DMS 273 (cell line): ENCODE data around the gene C22orf31.

ENCODE experiments used
- DNase-seq: peaks from one replicate; lab custom pipeline; 2025; ENCODE audit not compliant: unreplicated experiment; lab: John Stamatoyannopoulos, UW

The C22orf31 gene

GRCh38 chr22:29030016-29030617, 31.5 kb downstream of the C22orf31 start:
- peak; percentile 39 for DNase-seq

DNA sequence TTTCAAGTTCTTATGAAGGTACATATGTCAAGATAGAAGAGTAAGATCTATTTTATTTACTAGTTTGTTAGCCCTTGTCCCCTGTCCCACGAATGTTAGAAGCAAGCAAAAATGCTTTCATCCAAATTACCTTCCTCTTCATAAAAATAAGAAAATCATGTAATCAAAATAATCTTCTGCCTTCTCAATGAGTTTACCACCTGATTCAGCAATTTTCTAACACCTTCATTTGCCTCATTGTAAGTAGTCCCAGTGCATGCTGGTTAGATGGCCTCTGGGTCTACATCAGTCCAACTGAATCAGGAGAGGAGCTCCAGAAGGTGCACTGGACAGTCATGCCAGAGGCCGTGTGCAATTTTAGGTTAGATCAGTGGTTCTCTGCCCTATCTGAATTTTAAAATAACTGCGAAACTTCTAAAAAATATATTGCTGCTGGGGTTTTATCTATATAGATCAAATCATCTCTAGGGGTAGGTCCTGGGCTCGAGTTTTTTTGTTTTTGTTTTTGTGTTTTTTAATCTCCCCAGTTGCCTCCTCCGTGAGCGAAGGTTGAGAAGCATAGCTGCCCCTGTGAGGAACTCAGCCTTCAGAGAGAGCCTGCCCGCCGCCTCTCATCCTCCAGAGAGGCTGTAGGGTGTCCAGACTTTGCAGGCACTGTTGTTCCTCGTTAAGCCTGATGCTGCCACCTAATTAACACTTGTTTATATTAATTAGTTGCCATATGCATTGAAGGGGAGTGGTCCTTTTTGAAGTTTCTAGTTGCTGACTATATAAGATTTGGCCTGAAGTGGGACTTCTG, 32.2 kb downstream of the C22orf31 start:
- DNase-seq: no peak

DNA sequence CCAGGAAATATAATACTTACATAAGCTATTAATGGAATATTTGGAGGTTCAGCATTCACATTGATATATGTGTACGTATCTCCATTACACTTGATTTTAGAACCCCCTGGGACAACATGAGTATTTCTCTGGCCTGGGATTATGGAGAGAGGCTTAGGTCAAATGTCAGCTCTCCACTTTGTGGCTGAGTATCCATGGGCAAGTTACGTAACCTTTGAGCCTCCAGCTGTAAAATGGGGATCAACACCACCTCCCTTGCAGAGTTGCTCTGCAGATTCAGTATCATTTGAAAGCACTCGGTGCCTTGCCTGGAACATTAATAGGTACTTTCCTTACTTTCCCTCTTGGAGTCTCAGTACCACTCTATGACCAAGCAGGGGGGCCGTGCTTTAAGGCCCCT, 33.2 kb downstream of the C22orf31 start:
- no peak for DNase-seq

- DNase-seq: no peak
Observed at GRCh38 chr22:29026579-29026978, 35.1 kb downstream of the C22orf31 start.

DNA sequence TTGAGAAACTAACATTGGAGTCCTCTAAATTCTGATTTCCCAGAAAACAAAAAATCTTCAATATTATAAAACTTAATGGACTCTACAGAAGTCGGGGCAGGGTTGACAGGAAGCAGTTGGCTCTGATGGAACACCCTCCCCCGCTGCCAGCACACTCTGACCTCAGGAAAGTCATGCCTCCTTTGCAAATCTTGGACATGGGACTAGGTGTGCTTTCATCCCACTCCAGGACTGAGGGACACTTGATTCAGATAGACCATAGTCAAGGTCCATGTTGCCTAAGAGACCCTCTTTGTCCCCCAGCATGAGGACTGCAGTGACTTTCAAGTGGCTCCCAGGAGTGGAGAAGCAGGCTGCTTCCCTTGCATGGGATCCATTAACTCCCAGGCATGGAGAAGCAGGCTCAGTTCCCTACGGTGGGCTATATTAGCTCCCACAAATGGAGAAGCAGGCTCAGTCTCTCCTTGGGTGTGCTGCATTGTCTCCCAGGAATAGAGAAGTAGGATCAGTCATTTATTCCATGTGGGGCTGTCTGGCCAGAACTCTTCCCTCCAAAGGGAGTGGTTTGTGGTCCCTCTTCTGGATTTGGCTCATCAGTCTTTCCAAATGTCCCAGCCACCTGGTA, 38.3 kb downstream of the C22orf31 start:
- DNase-seq: no peak

- DNase-seq: no peak
Observed at GRCh38 chr22:29022101-29022817, 39.4 kb downstream of the C22orf31 start.

- no peak for DNase-seq
Observed at GRCh38 chr22:29018293-29019189, 43.1 kb downstream of the C22orf31 start.

DNA sequence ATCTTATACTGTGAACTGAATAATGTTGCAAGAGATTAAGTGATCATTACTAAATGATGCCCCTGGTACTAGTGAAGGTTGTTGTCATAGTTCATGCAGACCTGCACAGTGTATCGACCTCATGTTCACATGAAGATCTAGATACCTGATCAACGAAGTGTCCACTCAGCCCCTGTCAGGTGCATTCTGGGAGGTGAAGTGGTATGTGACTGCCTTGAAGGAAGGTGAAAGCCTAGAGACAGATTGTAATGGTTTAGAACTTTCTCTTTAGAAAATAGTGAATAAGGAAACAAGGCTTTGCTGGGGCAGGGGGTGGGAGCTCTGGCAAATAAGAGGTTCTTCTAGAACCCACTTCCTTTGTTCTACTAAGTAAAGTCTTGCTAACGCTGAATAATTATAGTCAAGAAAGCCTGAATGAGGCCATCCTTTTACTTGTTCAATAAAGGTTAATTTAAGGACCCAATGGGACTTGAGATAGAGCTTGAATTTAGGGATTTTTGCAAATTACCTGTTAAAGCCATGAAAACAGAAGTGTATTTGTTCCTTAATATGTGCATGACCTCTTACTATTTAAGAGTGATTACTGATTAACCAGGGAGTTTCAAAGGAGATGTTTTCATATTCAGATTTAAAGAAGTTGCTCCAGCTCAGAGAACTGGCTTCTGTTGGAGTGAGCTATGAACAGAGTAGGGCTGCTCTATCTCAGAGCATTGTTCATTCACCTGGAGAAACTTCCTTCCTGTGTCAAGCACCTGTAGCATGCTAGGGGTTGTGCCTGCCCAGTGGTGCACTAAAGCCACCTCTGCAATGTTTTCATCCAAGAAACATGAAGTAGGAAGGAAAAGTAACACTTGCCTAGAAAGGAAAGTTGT, 45.3 kb downstream of the C22orf31 start:
- no peak for DNase-seq

DNA sequence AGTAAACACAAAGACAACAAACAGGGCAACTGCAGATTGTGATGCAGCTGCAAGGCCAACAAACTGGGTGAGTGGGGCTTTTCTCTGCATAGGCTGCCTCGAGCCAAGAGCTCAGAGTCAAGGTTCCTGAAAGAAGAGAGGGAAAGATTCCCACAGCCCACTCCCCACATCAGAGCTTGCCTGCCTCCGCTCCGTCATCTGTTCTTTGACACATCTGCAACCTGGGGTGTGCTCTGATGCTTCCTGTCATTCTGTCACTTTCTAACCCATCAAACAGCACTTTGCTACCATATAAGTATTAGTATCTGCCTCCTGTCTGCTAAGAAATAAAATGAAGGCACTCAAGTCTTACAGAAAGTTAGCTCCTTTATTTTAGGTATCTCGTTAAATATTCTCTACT, 46.9 kb downstream of the C22orf31 start:
- DNase-seq: no peak

- no peak for DNase-seq
Observed at GRCh38 chr22:29014293-29014692, 47.3 kb downstream of the C22orf31 start.

DNA sequence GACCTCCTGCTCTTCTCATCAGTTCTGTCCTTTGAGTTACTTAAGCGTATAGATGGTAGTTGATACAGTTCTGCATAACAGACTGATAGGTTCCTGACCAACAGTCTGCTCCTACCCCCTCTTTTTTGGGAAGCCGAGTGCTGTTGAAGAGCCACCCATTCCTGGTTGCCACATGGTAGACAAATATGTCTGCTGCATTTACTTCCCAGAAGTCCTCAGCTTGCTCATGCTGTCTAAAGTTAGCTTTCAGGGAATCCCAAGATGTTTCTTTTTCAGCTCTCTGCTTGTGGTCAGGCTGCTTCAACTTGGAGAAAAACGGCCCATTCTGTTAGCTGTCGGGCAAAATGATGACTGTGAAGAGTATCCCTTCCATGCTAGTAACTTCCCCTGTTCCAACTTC, 48.7 kb downstream of the C22orf31 start:
- DNase-seq: no peak

- no peak for DNase-seq
Observed at GRCh38 chr22:29012101-29012433, 49.6 kb downstream of the C22orf31 start.

DNA sequence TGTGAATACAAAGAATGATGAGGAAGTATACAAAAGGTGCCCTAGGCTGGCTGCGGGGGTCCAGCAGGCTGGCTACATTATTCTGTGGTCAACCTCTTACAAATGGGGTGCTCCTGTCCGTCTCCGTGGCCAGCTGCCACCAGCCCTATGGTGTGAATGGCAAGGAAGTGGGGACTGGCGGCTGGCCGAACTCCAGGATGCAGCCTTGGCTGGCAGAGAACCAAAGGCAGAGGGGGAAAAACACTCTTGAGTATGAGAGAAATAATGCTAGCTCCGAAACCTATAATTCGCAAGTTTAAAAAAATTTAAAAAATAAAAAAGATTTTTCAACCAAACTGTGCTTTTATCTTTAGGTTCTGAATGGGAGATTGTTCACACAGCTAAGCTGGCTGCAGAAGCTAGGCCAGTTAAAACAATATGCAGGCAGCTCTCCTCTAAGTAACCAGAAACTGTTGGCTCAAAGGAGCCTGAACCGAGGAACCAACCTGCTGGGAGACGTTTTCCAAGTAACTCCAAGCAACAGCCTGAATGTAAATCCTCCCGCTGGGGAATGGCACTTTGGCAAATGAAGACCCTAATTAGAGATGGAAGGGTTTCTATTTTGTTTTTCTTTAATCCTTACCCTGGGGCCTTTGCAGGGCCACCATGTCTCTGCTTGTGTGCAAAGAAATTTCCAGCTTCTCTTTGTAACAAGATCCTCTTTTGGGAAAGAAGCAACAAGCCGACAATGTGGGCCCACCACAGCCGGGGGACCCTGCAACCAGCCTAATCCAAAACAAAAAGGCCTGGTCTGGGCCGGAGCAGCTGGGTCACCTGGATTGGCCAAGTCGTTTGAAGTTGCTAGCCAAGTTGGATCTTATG, 50.2 kb downstream of the C22orf31 start:
- no peak for DNase-seq

DNA sequence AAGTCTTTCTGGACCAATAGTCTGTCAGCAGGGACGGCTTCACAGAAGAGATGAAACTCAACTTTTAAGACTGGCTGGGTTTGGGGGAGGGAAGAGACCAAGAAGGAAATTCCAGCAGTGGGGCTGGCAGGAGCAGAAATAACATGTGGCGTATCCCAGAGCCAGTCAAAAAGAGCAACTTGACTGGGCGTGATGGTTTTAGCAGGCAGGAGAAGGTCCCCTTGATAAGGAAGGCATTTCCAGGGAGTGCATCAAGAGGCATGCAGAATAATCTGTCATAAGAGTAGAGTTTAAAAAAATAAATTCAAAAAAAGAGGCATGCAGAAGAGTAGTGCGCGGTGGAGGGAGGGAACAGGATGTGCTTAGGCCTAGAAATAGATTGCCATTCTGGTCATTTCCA, 52.5 kb downstream of the C22orf31 start:
- no peak for DNase-seq
